ENCODE results near the gene OBSL1.

Gene OBSL1

DNA sequence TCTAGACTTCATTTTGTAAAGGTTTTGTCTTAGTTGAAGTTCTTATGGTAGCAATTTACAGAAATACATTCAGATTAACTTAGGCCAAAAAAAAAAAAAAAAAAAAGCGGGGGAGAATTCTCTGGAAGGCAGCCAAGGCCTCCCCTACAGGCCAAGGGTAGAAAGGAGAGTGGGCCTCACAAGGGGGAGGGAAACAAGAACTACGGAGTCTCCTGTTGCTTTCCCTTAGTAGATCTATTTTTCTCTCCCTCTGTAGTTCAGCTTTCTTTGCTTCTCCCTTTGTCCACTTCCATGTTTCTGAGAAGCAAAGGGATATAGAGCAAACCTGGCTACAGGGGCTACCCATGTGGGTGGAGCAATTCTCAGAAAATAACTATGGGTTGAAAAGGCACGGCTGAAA, 23.9 kb upstream of the OBSL1 start:
- DNase-seq = no peak

DNA sequence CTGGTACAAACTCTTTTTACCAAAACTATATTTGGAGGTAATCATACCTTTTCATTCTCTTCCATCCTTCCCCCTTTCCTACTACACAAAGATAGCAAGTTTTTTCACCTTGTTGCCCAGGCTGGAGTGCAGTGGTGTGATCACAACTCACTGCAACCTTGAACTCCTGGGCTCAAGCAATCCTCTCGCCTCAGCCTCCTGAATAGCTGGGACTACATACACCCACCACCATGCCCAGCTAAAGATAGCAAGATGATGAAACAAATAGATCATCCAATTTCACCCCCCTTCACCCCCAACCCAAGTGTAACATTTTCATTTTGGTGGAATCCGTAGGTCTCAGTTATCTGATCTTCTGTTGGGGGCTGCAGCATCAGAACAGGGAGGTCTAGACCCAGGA, 21.8 kb upstream of the OBSL1 start:
- no peak for DNase-seq

DNA sequence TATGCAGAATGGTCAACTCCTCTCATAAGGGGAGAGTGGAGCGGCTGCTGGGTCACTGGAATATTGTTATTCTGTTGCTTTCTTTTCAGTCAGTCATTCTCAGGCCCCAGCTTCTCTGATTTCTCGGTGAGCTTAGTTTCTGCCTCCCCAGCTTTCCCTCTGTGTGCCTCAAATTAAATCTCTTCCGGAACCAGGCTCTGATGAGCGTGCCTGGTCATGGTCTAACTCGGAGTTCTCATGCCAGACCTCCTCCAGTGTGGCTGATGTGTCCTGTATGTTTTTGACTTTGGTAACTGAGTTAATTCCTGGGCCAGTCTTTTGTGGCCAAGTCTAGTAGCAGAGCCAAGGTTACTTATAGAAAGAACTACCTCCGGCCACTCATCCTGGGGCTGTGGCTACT, 21.4 kb upstream of the OBSL1 start:
- no peak for DNase-seq

DNA sequence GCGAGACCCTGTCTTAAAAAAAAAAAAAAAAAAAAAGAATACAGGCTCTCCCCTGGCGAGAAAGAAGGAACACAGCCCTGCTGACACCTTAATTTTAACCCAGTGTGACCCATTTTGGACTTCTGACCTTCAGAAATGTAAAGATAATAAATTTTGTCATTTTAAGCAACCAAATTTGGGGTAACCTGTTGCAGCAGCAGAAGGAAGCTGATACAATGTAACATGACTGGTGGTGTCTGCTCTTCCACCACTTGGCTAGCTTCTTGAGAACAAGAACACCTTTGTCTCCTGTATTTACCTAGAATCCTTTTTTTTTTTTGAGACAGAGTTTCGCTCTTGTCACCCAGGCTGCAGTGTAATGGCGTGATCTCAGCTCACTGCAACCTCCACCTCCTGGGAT, 19.8 kb upstream of the OBSL1 start:
- no peak for DNase-seq

DNA sequence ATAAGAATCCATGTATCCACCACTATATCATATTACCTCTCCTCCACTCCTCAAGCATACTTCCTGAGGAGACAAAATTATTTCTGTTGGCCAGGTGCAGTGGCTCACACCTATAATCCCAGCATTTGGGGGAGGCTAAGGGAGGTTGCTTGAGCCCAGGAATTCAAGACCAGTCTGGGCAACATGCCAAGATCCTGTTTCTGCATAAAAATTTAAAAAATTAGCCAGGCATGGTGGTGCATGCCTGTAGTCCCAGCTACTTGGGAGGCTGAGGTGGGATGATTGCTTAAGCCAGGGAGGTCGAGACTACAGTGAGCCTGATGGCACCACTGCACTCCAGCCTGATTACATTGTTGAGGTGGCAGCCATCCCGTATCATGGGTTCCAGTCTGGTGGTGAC, 10.0 kb upstream of the OBSL1 start:
- DNase-seq = no peak

DNA sequence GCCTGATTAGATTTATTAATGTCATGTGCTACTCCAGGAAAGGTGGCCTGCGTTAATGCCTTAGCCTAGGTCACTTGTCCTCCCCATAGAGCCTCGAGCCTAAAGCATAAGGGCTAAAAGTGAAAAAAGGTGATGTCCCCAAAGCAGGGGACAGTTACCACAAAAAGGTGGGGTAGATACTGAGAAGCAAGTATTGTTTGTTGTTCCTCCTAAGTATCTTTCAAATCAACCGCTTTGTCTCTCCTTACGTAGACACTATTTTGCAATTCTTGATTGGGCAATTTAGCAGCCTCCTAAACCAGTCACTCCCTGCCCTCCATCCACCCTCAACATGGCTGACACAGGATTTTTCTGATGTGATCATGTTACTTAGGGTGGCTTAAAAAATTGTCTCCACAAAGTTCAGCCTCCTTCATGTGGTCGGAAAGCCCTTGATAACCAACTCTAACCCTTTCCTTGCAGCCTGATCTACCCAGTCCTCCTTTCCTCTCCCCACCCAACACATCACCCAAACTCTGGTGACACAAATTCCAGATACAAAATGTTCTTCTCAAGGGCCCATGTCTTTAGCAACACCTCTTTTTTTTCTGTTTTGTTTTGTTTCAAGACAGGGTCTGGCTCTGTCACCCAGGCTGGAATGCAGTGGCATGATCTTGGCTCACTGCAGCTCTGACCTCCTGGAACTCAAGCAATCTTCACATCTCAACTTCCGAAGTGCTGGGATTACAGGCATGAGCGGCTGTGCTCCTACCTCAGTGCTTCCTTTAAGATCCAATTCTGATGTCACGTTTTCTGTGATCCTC, 7.7 kb upstream of the OBSL1 start:
- no peak for DNase-seq

DNA sequence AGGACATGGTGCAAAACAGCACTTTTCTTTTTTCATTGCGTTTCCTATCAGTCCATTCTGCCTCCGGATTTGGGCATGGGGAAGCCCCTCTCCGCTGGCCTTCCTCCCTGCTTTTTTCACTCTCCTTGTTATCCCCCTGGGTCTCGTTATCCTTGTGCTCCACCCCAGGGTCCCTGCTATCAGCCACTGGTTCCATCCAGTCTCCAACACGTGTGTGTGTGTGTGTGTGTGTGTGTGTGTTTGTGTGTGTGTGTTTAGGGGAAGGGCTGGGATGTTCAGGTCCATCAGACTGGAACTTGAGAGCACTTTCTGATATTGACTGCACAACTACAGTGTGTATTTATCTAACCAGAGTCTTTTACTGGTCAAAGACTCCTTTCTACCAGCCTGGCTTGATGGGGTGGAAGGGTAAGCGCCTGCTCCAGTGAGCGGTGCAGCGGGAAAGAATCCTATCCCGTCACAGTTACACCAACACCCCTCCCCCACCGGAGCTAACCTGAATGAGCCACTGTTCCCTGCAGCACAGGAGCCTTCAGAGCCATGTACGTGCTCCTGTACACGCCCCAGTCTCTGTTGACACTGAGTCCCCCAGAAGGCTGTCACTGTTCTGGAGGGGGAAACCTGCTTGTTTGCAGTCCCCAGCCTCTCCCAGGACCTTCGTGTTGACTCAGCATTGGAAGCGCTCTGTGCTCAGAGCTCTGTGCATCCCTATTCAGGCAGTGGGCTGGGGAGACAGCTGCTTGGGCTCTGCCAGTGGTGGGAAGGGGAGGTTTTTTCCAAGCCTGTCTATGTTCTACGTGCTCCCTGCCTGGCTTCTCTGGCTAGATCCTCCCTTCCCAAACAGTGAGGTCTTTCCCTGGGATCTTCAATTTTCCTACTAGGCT, 5.4 kb upstream of the OBSL1 start:
- no peak for DNase-seq

DNA sequence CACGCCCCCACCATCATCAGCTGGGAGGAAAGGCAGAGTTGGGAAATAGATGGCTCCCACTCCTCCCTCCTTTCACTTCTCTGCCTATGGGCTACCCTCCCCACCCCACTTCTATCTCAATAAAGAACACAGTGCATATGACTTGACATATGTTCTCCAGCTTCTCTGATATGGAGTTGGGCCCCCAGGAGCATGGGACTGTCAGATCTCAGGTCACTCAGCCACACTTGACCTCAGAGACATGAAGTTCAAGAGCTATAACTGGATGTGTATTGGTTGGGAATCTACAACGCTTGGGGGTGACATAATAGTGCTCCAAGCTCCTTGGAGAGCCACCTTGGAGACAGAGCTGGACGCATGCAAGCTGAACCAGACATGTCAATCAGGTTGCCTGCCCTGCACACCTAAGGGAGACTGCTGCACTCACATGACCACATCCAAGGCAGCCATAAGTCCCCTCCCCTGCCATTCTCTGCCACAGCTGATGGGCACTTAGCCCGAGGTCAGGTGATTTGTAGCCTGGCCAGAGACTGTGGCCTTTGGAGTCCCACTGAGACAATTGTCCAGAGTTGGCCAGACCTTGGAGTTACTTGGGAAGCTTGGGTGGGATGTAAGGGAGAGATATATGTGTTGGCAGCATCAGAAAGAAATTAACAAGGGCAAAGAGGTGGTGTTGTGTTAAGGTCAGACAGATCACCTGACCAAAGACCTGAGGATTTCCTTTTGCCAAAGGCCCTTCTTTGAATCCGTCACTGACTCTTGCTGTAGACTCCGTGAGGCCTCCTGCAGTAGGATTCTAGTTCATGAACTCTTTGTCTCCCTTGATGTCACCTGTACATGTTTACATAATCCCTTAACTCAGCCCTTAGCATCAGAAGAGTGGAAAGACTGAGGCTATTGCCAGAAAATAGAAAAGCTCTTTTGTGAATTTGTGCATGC, 4.5 kb upstream of the OBSL1 start:
- no peak for DNase-seq

DNA sequence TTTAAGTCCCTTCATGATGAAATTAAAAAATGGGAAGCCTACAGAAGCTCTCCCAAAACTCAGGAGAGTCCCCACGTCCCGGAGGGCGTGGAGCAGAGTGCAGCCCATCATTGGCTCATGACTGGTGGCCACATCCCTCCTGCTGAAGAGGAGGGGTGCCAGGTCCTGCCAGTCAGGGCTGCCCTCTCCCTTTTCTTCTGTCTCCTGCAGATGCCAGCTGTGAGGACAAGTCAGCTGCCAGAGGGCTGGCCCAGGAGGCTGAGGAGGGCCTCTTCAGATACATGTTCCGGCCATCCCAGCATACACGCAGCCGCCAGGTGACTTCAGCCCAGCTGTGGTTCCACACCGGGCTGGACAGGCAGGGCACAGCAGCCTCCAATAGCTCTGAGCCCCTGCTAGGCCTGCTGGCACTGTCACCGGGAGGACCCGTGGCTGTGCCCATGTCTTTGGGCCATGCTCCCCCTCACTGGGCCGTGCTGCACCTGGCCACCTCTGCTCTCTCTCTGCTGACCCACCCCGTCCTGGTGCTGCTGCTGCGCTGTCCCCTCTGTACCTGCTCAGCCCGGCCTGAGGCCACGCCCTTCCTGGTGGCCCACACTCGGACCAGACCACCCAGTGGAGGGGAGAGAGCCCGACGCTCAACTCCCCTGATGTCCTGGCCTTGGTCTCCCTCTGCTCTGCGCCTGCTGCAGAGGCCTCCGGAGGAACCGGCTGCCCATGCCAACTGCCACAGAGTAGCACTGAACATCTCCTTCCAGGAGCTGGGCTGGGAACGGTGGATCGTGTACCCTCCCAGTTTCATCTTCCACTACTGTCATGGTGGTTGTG, 3.4 kb upstream of the OBSL1 start:
- DNase-seq = no peak

DNA sequence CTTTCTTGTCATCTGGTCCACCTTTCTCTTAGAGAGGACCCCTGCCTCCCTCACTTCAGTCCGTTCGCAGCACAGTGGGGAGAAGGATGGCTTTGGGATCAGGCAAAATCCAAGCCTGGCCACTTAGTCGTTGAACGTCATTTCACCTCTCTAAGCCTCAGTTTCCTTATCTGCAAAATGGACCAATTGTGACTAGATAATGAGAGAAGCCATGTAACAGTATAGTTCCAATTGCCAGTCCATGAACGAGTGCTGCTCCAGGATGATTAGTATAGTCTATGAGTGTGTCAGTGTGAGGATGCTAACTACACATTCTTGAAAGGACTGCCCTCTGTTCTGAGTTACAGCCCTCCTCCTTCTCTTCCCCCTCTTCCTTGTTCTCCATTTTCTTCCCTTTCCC, 1.8 kb upstream of the OBSL1 start:
- no peak for DNase-seq

DNA sequence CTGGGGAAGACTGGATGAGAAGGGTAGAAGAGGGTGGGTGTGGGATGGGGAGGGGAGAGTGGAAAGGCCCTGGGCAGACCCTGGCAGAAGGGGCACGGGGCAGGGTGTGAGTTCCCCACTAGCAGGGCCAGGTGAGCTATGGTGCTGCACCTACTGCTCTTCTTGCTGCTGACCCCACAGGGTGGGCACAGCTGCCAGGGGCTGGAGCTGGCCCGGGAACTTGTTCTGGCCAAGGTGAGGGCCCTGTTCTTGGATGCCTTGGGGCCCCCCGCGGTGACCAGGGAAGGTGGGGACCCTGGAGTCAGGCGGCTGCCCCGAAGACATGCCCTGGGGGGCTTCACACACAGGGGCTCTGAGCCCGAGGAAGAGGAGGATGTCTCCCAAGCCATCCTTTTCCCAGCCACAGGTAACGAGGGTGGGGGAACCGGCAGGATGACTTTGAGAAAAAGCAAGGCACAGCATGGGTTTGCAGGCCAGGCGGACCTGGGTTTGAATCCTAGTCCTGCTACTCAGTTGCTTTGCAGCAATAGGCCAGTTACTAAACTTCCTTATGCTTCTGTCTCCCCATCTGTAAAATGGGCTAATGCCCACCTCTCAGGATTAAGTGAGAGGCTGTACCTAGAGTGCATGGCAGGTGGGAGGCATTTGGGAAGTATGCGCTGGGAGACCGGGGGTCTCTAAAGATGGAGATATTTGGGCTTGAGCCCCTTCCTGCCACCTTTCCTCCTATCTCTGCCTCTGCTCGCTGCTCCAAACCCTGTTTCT, 1.1 kb upstream of the OBSL1 start, which contains the start of gene INHA:
Gene INHA, plus strand, starts transcription at position 74 of the 765 bp plus-strand sequence. Its CDS starts 65 bp downstream, at position 139.
- DNase-seq = no peak

DNA sequence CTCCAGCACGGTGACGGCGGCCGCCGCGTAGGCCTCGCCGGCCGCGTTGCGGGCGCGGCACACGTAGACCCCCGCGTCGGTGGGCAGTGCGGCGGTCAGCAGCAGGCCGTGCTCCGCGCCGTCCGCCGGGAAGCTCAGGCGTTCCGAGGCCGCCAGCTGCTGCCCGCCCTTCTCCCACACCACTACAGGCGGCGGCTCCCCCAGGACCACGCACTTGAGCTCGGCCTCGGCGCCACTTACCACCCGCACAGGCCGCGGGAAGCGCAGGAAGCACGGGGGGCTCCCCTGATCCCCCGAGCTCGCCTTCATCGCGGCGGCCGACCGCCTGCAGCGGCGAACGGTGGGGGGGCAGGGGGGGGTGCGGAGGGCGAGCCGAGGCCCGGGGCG, 422 bp downstream of the OBSL1 start:
- DNase-seq = no peak

DNA sequence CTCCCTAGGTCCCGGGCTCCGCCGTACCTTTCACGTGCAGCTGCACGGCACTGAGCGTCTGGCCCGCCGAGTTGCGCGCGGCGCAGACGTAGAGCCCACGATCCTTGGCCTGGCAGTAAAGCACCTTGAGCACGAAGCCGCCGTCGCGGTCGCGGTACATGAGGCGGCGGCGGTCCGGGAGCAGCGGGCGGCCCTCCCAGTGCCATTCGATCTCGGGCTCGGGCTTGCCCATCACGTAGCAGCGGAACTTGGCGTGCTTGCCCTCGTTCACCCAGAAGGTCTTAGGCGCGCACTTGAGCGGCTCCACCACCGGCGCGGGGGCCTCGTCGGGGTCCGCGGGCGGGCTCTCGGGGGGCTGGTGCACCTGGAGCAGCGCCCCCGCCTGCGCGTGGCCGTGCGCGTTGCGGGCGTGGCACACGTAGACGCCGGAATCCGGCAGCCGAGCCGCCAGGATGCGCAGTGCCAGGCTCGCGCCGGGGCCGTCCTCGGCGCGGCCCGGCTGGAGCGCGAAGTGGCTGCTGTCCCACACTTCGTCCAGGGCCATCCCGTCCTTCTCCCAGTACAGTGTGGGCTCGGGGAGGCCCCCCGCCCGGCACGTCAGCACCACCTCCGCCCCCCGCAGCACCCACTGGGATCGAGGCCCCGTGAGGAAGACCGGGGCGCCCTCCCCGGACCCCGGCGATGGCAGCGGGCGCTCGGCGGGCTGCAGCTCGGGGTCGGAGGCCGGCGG, 980 bp downstream of the OBSL1 start:
- DNase-seq = peak; percentile 83

DNA sequence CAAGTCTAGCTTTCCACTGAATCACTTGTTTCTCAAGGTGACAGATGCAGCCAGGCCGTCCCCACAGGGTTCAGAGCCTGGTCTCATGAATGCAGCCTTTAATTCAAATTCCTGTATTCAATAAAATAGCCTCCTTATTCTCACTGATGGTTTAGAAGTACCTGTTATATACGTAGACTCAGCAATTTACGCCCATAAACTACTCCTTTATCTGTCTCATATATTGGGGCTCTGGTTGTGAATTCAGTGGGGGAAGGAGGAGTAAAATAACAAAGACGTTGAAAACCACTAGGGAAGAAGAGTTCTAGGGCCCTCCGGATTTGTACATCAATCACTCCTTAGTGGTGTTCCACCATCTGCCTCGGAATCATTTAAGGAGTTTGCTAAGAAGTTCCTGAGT, 1.7 kb downstream of the OBSL1 start:
- DNase-seq = no peak

DNA sequence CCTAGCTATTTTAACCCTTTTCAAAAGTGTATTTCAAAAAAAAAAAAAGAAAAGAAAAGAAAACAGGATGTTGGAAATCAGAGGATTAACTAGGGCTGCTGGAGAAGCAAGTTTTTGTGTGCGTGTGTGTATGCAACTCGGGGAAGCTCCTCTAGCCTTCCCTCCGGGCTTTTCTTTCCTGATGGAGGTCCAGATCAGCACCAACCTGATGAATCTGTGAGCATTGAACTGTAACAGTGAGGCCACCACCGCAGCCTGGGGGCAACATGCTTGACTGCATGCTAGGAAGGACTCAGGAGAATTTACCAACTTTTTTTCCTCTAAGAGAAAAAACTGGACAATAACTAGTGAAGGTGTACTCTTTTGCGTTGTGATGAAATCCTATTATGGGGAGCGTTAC, 2.3 kb downstream of the OBSL1 start:
- no peak for DNase-seq

DNA sequence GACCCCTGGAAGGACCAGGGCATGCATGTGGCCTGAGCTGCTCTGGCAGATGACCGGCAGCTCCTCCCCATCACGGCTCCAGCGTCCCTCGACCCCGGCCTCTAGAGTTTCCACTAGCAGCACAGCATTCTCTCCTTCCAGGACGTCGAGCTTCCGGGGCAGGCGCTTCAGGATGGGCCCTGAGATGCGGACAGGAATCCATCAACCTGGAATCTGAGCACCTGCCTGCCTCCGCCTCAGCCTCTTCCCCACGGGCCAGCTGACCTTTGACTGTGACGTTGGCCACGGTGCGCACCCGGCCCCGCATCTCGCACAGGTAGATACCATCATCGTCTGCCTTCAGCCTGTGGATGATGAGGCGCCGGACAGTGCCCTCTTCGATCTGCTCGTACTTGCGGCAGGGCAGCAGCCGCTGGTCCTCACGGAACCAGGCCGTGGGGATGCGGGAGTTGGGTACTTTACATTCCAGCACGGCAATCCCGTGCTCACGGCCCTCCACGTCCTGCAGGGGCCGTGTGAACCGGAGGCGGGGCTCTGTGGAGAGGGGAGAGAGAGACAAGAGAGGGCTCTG, 3.5 kb downstream of the OBSL1 start:
- DNase-seq = no peak

DNA sequence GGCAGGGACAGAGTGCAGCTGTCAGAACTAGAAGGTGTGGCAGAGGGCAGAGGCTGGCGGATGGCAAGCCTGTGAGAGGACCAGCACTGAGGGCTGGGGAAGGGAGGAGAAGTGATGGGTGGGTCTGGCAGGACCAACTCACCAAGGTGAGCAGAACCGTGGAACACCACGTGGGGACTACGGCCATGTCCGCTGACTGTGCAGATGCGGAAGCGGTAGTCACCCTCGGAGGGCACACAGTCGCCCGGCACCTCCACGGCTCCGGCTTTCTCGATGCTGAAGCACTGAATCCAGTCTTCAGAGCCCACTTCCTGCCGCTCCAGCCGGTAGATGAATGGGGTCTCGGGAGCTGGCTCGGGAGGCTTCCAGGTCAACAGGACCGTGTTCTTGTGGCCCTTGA, 4.2 kb downstream of the OBSL1 start:
- DNase-seq = no peak

DNA sequence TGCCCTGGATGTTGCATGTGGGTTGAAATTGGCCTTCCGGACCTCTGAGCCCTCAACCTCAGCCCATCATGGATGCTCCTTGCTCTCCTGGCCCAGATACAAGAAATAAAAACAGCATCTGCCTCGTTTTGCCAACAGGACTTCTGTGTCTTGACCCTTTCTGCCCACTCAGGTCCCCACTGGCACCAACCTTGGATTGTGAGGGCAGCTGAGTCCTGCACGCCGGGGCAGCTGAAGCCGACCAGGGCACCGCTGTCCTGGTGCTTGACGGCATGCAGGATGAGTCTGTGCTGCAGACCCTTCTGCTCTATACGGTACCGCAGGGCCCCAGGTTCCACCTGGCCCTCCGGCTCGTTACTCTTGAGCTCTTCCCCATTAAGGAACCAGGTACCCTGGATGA, 4.7 kb downstream of the OBSL1 start:
- DNase-seq = no peak

DNA sequence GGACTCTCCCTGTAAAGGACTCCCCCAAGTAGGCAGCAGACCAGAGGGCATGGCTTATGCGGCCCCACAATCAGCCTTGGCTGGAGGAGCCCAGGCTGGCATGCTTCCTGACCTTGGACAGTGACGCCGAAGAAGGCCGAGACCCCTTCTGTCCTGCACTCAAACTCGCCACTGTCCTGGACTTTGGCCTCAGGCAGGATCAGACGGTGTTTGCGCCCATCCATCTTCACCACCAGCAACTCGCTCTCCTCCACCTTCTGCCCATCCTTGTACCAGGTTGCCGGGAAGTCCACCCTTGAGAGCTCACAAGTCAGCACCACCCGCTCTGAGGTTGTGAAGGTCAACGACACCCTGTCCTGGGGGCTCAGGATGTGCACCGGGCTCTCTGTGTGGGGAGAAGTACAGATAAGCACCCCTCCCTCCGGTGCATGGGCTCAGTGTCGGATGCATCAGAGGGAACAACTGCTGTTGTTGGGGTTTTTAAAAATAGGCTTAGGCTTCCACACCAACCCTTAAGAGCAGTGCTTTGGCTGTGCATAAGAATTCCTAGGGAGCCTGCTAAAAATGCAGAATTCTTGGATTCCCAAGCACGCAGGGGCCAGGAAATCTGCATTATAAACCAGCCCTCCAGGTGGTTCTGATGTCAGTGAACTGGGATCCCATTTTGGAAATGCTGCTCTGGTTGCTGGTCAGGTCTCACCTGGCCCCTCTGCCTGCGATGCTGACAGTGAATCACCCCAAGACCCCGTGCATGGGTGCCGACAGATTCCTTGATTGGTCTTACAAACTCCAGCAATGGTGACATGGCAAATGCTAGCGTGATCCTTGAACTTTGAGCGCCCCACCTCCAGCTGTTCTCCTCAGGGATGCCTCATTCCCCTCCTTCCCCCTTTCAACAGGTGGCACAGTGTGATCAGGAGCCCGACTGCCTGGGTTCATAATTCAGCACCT, 5.9 kb downstream of the OBSL1 start:
- DNase-seq = no peak

Data from 8988T (cell line).